ENCODE measurements around the gene CRKL. TPM values are rescaled to one million over a fixed set of nuclear protein-coding genes. Genes with fewer than 3 reads are reported as not detected.
"Not testable (repeated sequence)": the region's sequence is repeated elsewhere in the genome, so short reads cannot be mapped to it uniquely, and the experiment has no call there.

The CRKL gene
- total RNA-seq, 1 experiment from 2014 or later: 87.7 TPM

DNA sequence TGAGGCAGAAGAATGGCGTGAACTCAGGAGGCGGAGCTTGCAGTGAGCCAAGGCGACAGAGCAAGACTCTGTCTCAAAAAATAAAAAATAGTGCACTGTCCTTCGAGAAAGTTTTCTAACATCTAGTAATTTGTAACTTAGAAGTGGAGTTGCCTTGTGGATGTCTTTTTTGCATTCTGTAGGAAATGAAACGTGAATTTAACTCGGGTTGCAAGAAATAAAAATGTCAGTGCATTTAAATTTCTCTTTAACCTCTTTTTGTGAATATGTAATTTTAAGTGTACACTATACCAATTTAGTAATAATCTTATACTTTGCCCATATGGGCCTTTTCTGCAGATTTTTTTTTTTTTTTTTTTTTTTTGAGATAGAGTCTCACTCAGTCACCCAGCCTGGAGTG, 26.2 kb upstream of the CRKL start:
- CTCF ChIA-PET: interaction anchor here (2.0 kb wide), 1 partner anchor 26 kb away, joined by 5 read pairs; the partner anchor contains the start of gene CRKL
- Histone ChIP-seq H3K4me2 (ENCODE audit: low read length) (no peak overlapping the region), H3K27ac (ENCODE audit: low read depth, low read length) (no peak overlapping the region), H3K4me1 (ENCODE audit: control insufficient read depth in 1 of 2, insufficient read depth in 2 of 2, low read length in 2 of 2) (peaks cover 0 to 1% of the 10 kb centered on the region in 2 experiments; a peak in 2 of 4 replicates), H2AFZ (ENCODE audit: low read depth, low read length, poor library complexity, severe bottlenecking) (no peak overlapping the region), H3K9me3 (ENCODE audit: control insufficient read depth in 1 of 2, insufficient read depth in 1 of 2, low read depth in 1 of 2, low read length in 2 of 2) (no peaks in the 10 kb centered on the region), H3K9ac (ENCODE audit: low read length) (no peak overlapping the region), H3K4me3 (replicated peaks in 1 of 2; ENCODE audit: low read depth in 1 of 2, low read length in 2 of 2) (no peak overlapping the region), H3K79me2 (ENCODE audit: insufficient read depth, low read length) (no peaks in the 10 kb centered on the region), H3K9me2 (ENCODE audit: insufficient read depth) (no peaks in the 10 kb centered on the region), H3K27me3 (ENCODE audit: insufficient read depth, low read length) (no peaks in the 10 kb centered on the region), H3K36me3 (ENCODE audit: control insufficient read depth in 1 of 2, insufficient read depth in 2 of 2, low read length in 2 of 2) (peaks cover 0 to 6% of the 10 kb centered on the region in 2 experiments; a peak in 2 of 4 replicates), H4K20me1 (ENCODE audit: insufficient read depth) (no peaks in the 10 kb centered on the region)
- no TSS peak for BruUV-seq (replicated peaks)
- RAD21 ChIA-PET (ENCODE audit: low non-redundant PET in 1 of 2, low total read pairs in 2 of 2, uncharacterized antibody in 2 of 2, unreplicated experiment in 2 of 2): no interaction called here
- DNase-seq (ENCODE audit: low read depth, low spot score): no peak
- no peak for ATAC-seq
- intact Hi-C loops (cut with micrococcal nuclease): no loop called here
- TF ChIP-seq POLR2A (IDR thresholded peaks at IDR 0.05; ENCODE audit: borderline replicate concordance, extremely low read depth, insufficient read depth, insufficient read length) (no peak), EZH2 (IDR thresholded peaks at IDR 0.05) (no peak), ZFX (IDR thresholded peaks at IDR 0.05) (no peak), ZNF274 (IDR thresholded peaks at IDR 0.05; ENCODE audit: low read depth, low read length) (no peak), RAD21 (IDR thresholded peaks at IDR 0.05; ENCODE audit: low read depth) (no peak), SIN3A (IDR thresholded peaks at IDR 0.05; ENCODE audit: low read depth) (no peak), POLR2AphosphoS5 (IDR thresholded peaks at IDR 0.05; ENCODE audit: low read depth, low read length) (no peak), SP1 (IDR thresholded peaks at IDR 0.05; ENCODE audit: low read depth) (no peak), EGR1 (IDR thresholded peaks at IDR 0.05; ENCODE audit: low read depth) (no peak)
- TF ChIP-seq, protein P1, sequence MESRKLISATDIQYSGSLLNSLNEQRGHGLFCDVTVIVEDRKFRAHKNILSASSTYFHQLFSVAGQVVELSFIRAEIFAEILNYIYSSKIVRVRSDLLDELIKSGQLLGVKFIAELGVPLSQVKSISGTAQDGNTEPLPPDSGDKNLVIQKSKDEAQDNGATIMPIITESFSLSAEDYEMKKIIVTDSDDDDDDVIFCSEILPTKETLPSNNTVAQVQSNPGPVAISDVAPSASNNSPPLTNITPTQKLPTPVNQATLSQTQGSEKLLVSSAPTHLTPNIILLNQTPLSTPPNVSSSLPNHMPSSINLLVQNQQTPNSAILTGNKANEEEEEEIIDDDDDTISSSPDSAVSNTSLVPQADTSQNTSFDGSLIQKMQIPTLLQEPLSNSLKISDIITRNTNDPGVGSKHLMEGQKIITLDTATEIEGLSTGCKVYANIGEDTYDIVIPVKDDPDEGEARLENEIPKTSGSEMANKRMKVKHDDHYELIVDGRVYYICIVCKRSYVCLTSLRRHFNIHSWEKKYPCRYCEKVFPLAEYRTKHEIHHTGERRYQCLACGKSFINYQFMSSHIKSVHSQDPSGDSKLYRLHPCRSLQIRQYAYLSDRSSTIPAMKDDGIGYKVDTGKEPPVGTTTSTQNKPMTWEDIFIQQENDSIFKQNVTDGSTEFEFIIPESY (IDR thresholded peaks at IDR 0.05; ENCODE audit: extremely low read depth, insufficient replicate concordance, low read length): no peak
- TF ChIP-seq, protein P2, sequence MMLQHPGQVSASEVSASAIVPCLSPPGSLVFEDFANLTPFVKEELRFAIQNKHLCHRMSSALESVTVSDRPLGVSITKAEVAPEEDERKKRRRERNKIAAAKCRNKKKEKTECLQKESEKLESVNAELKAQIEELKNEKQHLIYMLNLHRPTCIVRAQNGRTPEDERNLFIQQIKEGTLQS (IDR thresholded peaks at IDR 0.05): no peak
- TF ChIP-seq, protein P3, sequence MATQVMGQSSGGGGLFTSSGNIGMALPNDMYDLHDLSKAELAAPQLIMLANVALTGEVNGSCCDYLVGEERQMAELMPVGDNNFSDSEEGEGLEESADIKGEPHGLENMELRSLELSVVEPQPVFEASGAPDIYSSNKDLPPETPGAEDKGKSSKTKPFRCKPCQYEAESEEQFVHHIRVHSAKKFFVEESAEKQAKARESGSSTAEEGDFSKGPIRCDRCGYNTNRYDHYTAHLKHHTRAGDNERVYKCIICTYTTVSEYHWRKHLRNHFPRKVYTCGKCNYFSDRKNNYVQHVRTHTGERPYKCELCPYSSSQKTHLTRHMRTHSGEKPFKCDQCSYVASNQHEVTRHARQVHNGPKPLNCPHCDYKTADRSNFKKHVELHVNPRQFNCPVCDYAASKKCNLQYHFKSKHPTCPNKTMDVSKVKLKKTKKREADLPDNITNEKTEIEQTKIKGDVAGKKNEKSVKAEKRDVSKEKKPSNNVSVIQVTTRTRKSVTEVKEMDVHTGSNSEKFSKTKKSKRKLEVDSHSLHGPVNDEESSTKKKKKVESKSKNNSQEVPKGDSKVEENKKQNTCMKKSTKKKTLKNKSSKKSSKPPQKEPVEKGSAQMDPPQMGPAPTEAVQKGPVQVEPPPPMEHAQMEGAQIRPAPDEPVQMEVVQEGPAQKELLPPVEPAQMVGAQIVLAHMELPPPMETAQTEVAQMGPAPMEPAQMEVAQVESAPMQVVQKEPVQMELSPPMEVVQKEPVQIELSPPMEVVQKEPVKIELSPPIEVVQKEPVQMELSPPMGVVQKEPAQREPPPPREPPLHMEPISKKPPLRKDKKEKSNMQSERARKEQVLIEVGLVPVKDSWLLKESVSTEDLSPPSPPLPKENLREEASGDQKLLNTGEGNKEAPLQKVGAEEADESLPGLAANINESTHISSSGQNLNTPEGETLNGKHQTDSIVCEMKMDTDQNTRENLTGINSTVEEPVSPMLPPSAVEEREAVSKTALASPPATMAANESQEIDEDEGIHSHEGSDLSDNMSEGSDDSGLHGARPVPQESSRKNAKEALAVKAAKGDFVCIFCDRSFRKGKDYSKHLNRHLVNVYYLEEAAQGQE (IDR thresholded peaks at IDR 0.05; ENCODE audit: low read depth): no peak
- POLR2A ChIA-PET: interaction anchor here (1.5 kb wide), 1 partner anchor 26 kb away, joined by 4 read pairs; the partner anchor contains the start of gene CRKL

DNA sequence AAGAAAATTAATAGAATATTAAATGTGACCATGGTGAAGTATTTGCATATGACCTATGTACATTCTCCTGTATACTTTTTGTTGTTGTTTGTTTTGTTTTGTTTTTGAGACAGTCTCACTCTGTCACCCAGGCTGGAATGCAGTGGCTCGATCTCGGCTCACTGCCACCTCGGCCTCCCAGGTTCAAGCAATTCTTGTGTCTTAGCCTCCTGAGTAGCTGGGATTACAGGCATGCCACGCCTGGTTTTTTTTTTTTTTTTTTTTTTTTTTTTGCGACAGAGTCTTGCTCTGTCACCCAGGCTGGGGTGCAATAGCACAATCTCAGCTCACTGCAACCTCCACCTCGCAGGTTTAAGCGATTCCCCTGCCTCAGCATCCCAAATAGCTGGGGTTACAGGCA, 19.5 kb upstream of the CRKL start:
- ChIA-PET RAD21 (ENCODE audit: low non-redundant PET in 1 of 2, low total read pairs in 2 of 2, uncharacterized antibody in 2 of 2, unreplicated experiment in 2 of 2) (interaction anchor here in 1 of 2 experiments (0.6 kb wide), 1 partner anchor 20 kb away, joined by 3 read pairs; no protein-coding TSS in a partner anchor), CTCF (interaction anchor here (2.0 to 2.2 kb wide), 2 partner anchors 12 to 19 kb away, joined by 4 to 6 read pairs; partner anchors contain the start of gene CRKL)
- H3K4me1 ChIP-seq (ENCODE audit: control insufficient read depth in 1 of 2, insufficient read depth in 2 of 2, low read length in 2 of 2); H2AFZ ChIP-seq (ENCODE audit: low read depth, low read length, poor library complexity, severe bottlenecking); H3K4me3 ChIP-seq (replicated peaks in 1 of 2; ENCODE audit: low read depth in 1 of 2, low read length in 2 of 2); H3K9me2 ChIP-seq (ENCODE audit: insufficient read depth); BruUV-seq (replicated peaks); H3K4me2 ChIP-seq (ENCODE audit: low read length); DNase-seq (ENCODE audit: low read depth, low spot score); H3K79me2 ChIP-seq (ENCODE audit: insufficient read depth, low read length); H3K27ac ChIP-seq (ENCODE audit: low read depth, low read length); H3K9ac ChIP-seq (ENCODE audit: low read length); ATAC-seq; H3K27me3 ChIP-seq (ENCODE audit: insufficient read depth, low read length); H3K36me3 ChIP-seq (ENCODE audit: control insufficient read depth in 1 of 2, insufficient read depth in 2 of 2, low read length in 2 of 2); H3K9me3 ChIP-seq (ENCODE audit: control insufficient read depth in 1 of 2, insufficient read depth in 1 of 2, low read depth in 1 of 2, low read length in 2 of 2); intact Hi-C loops (cut with micrococcal nuclease); H4K20me1 ChIP-seq (ENCODE audit: insufficient read depth); POLR2A ChIA-PET: not testable (repeated sequence)

Measured in HCT116 (cell line).